Fibroblast of skin of scalp (primary cell): ENCODE results near the gene PNPLA7.

Experiments
- DNase-seq: peaks from one replicate; pipeline ENCODE4 v3.0.0-alpha.2; 2013

The PNPLA7 gene

GRCh38 chr9:137432687-137433348 is 117.4 kb downstream of the PNPLA7 start:
- DNase-seq, result no peak

GRCh38 chr9:137431416-137431931 is 118.7 kb downstream of the PNPLA7 start:
- DNase-seq, result no peak

- no peak for DNase-seq
Measured at GRCh38 chr9:137430723-137431415, 119.3 kb downstream of the PNPLA7 start.

- DNase-seq, result no peak
Measured at GRCh38 chr9:137429974-137430722, 120.1 kb downstream of the PNPLA7 start.

GRCh38 chr9:137429546-137429890 is 120.7 kb downstream of the PNPLA7 start:
- no peak for DNase-seq

GRCh38 chr9:137428841-137429545 is 121.2 kb downstream of the PNPLA7 start:
- DNase-seq, result no peak

- no peak for DNase-seq
Measured at GRCh38 chr9:137428311-137428630, 121.9 kb downstream of the PNPLA7 start.

- DNase-seq, result no peak
Measured at GRCh38 chr9:137427454-137428310, 122.5 kb downstream of the PNPLA7 start.

GRCh38 chr9:137426018-137426681 is 124.1 kb downstream of the PNPLA7 start:
- no peak for DNase-seq

- DNase-seq, result no peak
Measured at GRCh38 chr9:137423514-137424291, 126.5 kb downstream of the PNPLA7 start.

GRCh38 chr9:137422604-137423513 is 127.3 kb downstream of the PNPLA7 start, which contains the start of the genes EXD3 and NOXA1:
EXD3 (minus strand) TSS chr9:137423162; CDS start chr9:137395357, 27,805 bp downstream.
NOXA1 (plus strand) TSS chr9:137423393; CDS start chr9:137423530, 137 bp downstream.
- peak; percentile 94 for DNase-seq

GRCh38 chr9:137421838-137422603 is 128.2 kb downstream of the PNPLA7 start:
- no peak for DNase-seq

- DNase-seq, result no peak
Measured at GRCh38 chr9:137417161-137418021, 132.8 kb downstream of the PNPLA7 start.

GRCh38 chr9:137416563-137417151 is 133.5 kb downstream of the PNPLA7 start:
- DNase-seq, result no peak

- DNase-seq, result no peak
Measured at GRCh38 chr9:137416006-137416562, 134.1 kb downstream of the PNPLA7 start.

- no peak for DNase-seq
Measured at GRCh38 chr9:137415451-137415850, 134.8 kb downstream of the PNPLA7 start.

- no peak for DNase-seq
Measured at GRCh38 chr9:137412431-137412830, 137.8 kb downstream of the PNPLA7 start.
